ENCODE data around the gene PSMC4. TPM values are rescaled to one million over a fixed set of nuclear protein-coding genes. Genes with fewer than 3 reads are reported as not detected.

Gene PSMC4
- total RNA-seq, 1 experiment from 2014 or later, result 111 TPM

- Histone ChIP-seq H3K27ac (ENCODE audit: insufficient read length, low read depth, low read length) (no peak overlapping the region), H3K79me1 (ENCODE audit: insufficient read depth, low read depth, low read length, poor library complexity, severe bottlenecking) (no peaks in the 10 kb centered on the region), H2BK12ac (ENCODE audit: insufficient read length, low read depth, low read length) (no peak overlapping the region), H3K14ac (ENCODE audit: insufficient read depth, low read length) (no peak overlapping the region), H3K23me2 (ENCODE audit: insufficient read length, low read depth, low read length, poor library complexity, severe bottlenecking) (no peaks in the 10 kb centered on the region), H3K4me2 (ENCODE audit: insufficient read depth, insufficient read length, low read length) (no peak overlapping the region), H3K9ac (ENCODE audit: extremely low read depth, insufficient read length, low read length) (no peak overlapping the region), H3K4ac (ENCODE audit: low read depth, low read length) (no peak overlapping the region), H3K9me3 (ENCODE audit: control insufficient read depth, low read depth, low read length) (no peaks in the 10 kb centered on the region), H3K79me2 (ENCODE audit: insufficient read depth, low read length) (no peaks in the 10 kb centered on the region; the same call in 1 of the 2 replicates), H3K27me3 (ENCODE audit: insufficient read depth, low read length) (no peaks in the 10 kb centered on the region), H2BK5ac (ENCODE audit: insufficient read length, low read length) (no peak overlapping the region), H3K23ac (ENCODE audit: insufficient read length, low read depth, low read length) (no peak overlapping the region), H4K20me1 (ENCODE audit: control insufficient read depth, insufficient read depth, insufficient read length) (no peaks in the 10 kb centered on the region), H2AFZ (ENCODE audit: low read length) (no peak overlapping the region), H2AK5ac (ENCODE audit: insufficient read length, low read length) (no peak overlapping the region), H2BK15ac (ENCODE audit: low read depth, low read length) (no peak overlapping the region), H3K4me1 (ENCODE audit: insufficient read depth, low read length) (no peaks in the 10 kb centered on the region), H4K8ac (replicated peaks; ENCODE audit: insufficient read length, low read depth, low read length) (no peak overlapping the region), H4K91ac (ENCODE audit: insufficient read length, low read depth, low read length) (no peak overlapping the region), H3T11ph (ENCODE audit: low read length) (no peak overlapping the region), H4K5ac (ENCODE audit: insufficient read length, low read depth, low read length) (no peak overlapping the region), H2BK20ac (ENCODE audit: low read depth, low read length, poor library complexity, severe bottlenecking) (no peak overlapping the region), H2BK120ac (ENCODE audit: low read depth, low read length, poor library complexity, severe bottlenecking) (no peak overlapping the region), H3K18ac (ENCODE audit: insufficient read length, low read depth, low read length) (no peak overlapping the region), H3K56ac (ENCODE audit: insufficient read length, low read depth, low read length) (no peak overlapping the region)
- Mint-ChIP-seq H3K9me3 (0 out of 5 replicates have a peak, but pooled peaks cover 0 to 2% of the 10 kb centered on the region in 2 experiments), H3K27me3 (ENCODE audit: low read depth) (no peaks in the 10 kb centered on the region), H3K4me3 (no peak overlapping the region), H3K27ac (no peak overlapping the region), H3K4me1 (peaks cover 8 to 9% of the 10 kb centered on the region in 2 experiments; a peak in 3 of 4 replicates), H3K36me3 (ENCODE audit: insufficient read depth in 1 of 3, low read depth in 3 of 3) (no peaks in the 10 kb centered on the region)
- WGBS (ENCODE audit: extremely low coverage, insufficient read length, low lambda C conversion rate), result no CpG with 5 or more reads among the region's 4 CpGs
- no peak for DNase-seq
- TF ChIP-seq CTCF (conservative IDR thresholded peaks at IDR 0.05), result no peak
These were observed 24.4 kb upstream of the PSMC4 start for GRCh38 chr19:39946532-39946931.
